ENCODE results near the gene LINGO1.

Gene LINGO1

GRCh38 chr15:77656294-77656693 lies 23.6 kb upstream of the LINGO1 start:
- DNase-seq: no peak

GRCh38 chr15:77654975-77655374 lies 22.3 kb upstream of the LINGO1 start:
- DNase-seq: no peak

GRCh38 chr15:77653832-77654480 lies 21.2 kb upstream of the LINGO1 start:
- no peak for DNase-seq

- no peak for DNase-seq
These were observed 17.6 kb upstream of the LINGO1 start for GRCh38 chr15:77650265-77650664.

- no peak for DNase-seq
These were observed 16.9 kb upstream of the LINGO1 start for GRCh38 chr15:77649610-77650009.

GRCh38 chr15:77649017-77649416 lies 16.3 kb upstream of the LINGO1 start:
- DNase-seq: no peak

- DNase-seq: no peak
These were observed 15.2 kb upstream of the LINGO1 start for GRCh38 chr15:77647961-77648360.

GRCh38 chr15:77646104-77646694 lies 13.5 kb upstream of the LINGO1 start:
- no peak for DNase-seq

- no peak for DNase-seq
These were observed 12.9 kb upstream of the LINGO1 start for GRCh38 chr15:77645602-77646001.

- no peak for DNase-seq
These were observed 12.0 kb upstream of the LINGO1 start for GRCh38 chr15:77644543-77645247.

GRCh38 chr15:77643764-77644163 lies 11.1 kb upstream of the LINGO1 start:
- DNase-seq: no peak

GRCh38 chr15:77642793-77643430 lies 10.2 kb upstream of the LINGO1 start:
- no peak for DNase-seq

- no peak for DNase-seq
These were observed 9.3 kb upstream of the LINGO1 start for GRCh38 chr15:77641999-77642398.

- DNase-seq: no peak
These were observed 7.9 kb upstream of the LINGO1 start for GRCh38 chr15:77640615-77641014.

GRCh38 chr15:77639431-77639830 lies 6.7 kb upstream of the LINGO1 start:
- no peak for DNase-seq

GRCh38 chr15:77637851-77638692 lies 5.4 kb upstream of the LINGO1 start:
- no peak for DNase-seq

- no peak for DNase-seq
These were observed 3.5 kb upstream of the LINGO1 start for GRCh38 chr15:77636209-77636608.

GRCh38 chr15:77634266-77634962 lies 1.7 kb upstream of the LINGO1 start:
- DNase-seq: no peak

GRCh38 chr15:77633913-77634265 lies 1.2 kb upstream of the LINGO1 start:
- DNase-seq: no peak

GRCh38 chr15:77633134-77633912 lies 611 bp upstream of the LINGO1 start:
- DNase-seq: peak; percentile 22

- no peak for DNase-seq
These were observed 773 bp downstream of the LINGO1 start for GRCh38 chr15:77631745-77632533.
